Thyroid gland (tissue), 4 donors: ENCODE data around the gene SLC38A10. TPM values are rescaled to one million over a fixed set of nuclear protein-coding genes. Genes with fewer than 3 reads are reported as not detected.

Experiments
- DNase-seq, 2 donors: peaks; one replicate each; pipeline ENCODE4 v3.0.0-alpha.2; 2019
- H3K27ac ChIP-seq, 3 donors: fragments of 200-600 bp; sonication (generic); 1 replicate in 2 of 3; 2 replicates in 1 of 3; pipeline ENCODE4 v1.5.1; 2016 to 2019; ENCODE audit warnings: mild to moderate bottlenecking in 1 of 3, moderate library complexity in 1 of 3
- H3K27me3 ChIP-seq: fragments of 200-600 bp; sonication (generic); one replicate; pipeline ENCODE4 v1.5.1; 2019
- H3K36me3 ChIP-seq, 2 donors: fragments of 200-600 bp; sonication (generic); one replicate each; pipeline ENCODE4 v1.5.1; 2016 to 2019
- H3K4me1 ChIP-seq, 2 donors: fragments of 200-600 bp; sonication (generic); one replicate each; pipeline ENCODE4 v1.5.1; 2017 to 2019
- H3K4me3 ChIP-seq, 3 donors: fragments of 200-600 bp; sonication (generic); replicated peaks in 1 of 3; 1 replicate in 2 of 3; 2 replicates in 1 of 3; pipeline ENCODE4 v1.5.1; 2016; ENCODE audit warnings: mild to moderate bottlenecking in 1 of 3
- H3K9me3 ChIP-seq: fragments of 200-600 bp; sonication (generic); one replicate; pipeline ENCODE4 v1.5.1; 2017
- POLR2A ChIP-seq, 2 donors: fragments of 450-650 bp; IDR thresholded peaks; one replicate each; pipeline ENCODE4 v1.6.1; 2017; ENCODE audit warnings: antibody characterized with exemption in 2 of 2, mild to moderate bottlenecking in 2 of 2, moderate library complexity in 1 of 2
- WGBS, 2 donors: methylation state at CpG; one replicate each; pipeline ENCODE4 v1.1.5; 2017; 5-methylcytosine and 5-hydroxymethylcytosine counted together
- intact Hi-C: fragments of 100-400 bp; cut with DNase I; formaldehyde crosslinking; loops from one replicate; pipeline ENCODE4 v1.15.1; 2023
- total RNA-seq, 4 donors: library from RNA; depleted of rRNA; stranded (reverse); fragments of >200 nt; gene quantifications; one replicate each; pipeline ENCODE4 v1.2.3, GENCODE V29; 2016
- TF ChIP-seq, protein P1 (sequence below), 6 experiments: fragments of 200-600 bp in 3 of 6; fragments of 450-650 bp in 3 of 6; sonication (generic) in 3 of 6; IDR thresholded peaks; one replicate each; pipeline ENCODE4 v1.5.1; 2016 to 2019; ENCODE audit warnings: antibody characterized with exemption in 6 of 6, mild to moderate bottlenecking in 2 of 6, inconsistent platforms in 1 of 6, moderate library complexity in 1 of 6

SLC38A10 gene
- total RNA-seq, 4 donors from 2014 or later = 81.8 to 140 (median 121) TPM

DNA sequence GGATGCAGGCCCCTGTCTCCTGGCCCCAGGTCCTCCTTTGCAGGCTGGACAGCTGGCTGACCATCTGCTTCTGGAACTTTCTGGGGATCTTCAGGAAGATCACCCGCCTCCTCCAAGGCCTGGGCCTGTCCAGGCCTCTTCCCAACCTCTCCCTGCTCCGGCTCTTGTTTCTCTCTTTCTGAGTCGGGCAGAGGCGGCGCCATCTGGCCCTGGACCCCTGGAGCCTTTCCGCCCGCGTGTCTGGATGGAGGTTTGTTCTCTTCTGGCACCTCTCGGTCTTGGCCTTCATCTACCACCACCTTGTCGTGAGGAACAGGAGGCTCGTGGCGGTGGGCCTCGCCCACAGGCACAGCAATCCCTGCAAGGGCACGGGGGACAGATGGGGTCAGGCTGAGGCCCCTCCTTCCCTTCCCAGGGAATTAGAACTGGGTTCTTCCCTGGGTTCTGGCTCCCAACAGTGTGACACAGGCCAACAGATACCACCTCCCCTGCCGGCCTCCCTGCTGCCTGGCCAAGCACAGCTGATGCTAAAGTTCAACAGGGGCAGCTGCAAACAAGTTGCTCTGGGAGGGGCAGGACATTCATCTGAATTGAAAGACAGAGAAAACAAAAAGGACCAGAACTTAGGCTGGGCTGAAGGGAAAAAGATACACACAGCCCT, 42.7 kb downstream of the SLC38A10 start:
- Histone ChIP-seq H3K4me1 (peaks cover 31 to 33% of the 10 kb centered on the region in 2 donors), H3K27ac (no peak overlapping the region), H3K36me3 (peaks cover 21 to 27% of the 10 kb centered on the region in 2 donors), H3K27me3 (no peaks in the 10 kb centered on the region), H3K9me3 (no peaks in the 10 kb centered on the region), H3K4me3 (no peak overlapping the region)
- intact Hi-C loops = loop anchor here (2.0 to 5.0 kb wide), 2 partner anchors 230 to 350 kb away; no protein-coding TSS in a partner anchor
- no peak for DNase-seq
- WGBS, 2 donors = 90 to 91% methylated on average over 10 to 15 of the region's 15 CpGs
- TF ChIP-seq POLR2A (IDR thresholded peaks at IDR 0.05) = no peak
- TF ChIP-seq, protein P1, sequence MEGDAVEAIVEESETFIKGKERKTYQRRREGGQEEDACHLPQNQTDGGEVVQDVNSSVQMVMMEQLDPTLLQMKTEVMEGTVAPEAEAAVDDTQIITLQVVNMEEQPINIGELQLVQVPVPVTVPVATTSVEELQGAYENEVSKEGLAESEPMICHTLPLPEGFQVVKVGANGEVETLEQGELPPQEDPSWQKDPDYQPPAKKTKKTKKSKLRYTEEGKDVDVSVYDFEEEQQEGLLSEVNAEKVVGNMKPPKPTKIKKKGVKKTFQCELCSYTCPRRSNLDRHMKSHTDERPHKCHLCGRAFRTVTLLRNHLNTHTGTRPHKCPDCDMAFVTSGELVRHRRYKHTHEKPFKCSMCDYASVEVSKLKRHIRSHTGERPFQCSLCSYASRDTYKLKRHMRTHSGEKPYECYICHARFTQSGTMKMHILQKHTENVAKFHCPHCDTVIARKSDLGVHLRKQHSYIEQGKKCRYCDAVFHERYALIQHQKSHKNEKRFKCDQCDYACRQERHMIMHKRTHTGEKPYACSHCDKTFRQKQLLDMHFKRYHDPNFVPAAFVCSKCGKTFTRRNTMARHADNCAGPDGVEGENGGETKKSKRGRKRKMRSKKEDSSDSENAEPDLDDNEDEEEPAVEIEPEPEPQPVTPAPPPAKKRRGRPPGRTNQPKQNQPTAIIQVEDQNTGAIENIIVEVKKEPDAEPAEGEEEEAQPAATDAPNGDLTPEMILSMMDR (IDR thresholded peaks at IDR 0.05) = no peak

DNA sequence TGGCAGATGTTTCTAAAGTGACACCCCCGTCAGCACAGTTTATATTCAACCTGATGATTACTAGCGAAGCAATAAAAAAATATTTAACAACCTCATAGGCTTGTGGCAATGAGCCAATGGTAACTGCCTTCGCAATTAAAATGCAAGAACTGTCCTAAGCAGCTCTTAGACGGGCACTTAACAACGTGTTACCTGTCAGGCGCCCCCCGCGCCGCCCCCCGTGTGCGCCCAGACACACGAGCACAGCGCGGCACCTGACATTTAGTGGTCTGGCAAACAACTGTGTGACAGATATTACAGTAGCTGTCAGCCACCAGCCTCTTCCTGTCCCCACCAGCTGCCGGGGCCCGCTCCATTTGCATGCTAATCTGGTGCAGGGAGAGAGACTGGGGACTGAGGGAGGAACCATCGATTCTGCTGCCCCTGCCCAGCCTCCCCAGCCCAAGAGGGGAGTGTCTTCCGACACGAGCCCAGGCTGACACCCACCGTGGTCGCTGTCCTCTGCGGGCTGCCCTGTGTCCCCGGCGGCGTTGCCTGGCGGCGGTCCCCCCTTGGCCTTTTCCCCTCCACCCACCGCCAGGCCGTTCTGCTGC, 43.3 kb downstream of the SLC38A10 start:
- no peak for DNase-seq
- peaks cover 21 to 27% of the 10 kb centered on the region in 2 donors for H3K36me3 ChIP-seq
- H3K4me1 ChIP-seq = peaks cover 26 to 29% of the 10 kb centered on the region in 2 donors
- H3K27me3 ChIP-seq = no peaks in the 10 kb centered on the region
- no peak overlapping the region for H3K27ac ChIP-seq
- 90 to 94% methylated on average over 26 to 27 of the region's 29 CpGs for WGBS, 2 donors
- H3K4me3 ChIP-seq = no peak overlapping the region
- H3K9me3 ChIP-seq = no peaks in the 10 kb centered on the region
- intact Hi-C loops = loop anchor here (2.0 to 5.0 kb wide), 2 partner anchors 231 to 350 kb away; no protein-coding TSS in a partner anchor
- TF ChIP-seq, protein P1 (IDR thresholded peaks at IDR 0.05) = no peak
- no peak for TF ChIP-seq POLR2A (IDR thresholded peaks at IDR 0.05)

DNA sequence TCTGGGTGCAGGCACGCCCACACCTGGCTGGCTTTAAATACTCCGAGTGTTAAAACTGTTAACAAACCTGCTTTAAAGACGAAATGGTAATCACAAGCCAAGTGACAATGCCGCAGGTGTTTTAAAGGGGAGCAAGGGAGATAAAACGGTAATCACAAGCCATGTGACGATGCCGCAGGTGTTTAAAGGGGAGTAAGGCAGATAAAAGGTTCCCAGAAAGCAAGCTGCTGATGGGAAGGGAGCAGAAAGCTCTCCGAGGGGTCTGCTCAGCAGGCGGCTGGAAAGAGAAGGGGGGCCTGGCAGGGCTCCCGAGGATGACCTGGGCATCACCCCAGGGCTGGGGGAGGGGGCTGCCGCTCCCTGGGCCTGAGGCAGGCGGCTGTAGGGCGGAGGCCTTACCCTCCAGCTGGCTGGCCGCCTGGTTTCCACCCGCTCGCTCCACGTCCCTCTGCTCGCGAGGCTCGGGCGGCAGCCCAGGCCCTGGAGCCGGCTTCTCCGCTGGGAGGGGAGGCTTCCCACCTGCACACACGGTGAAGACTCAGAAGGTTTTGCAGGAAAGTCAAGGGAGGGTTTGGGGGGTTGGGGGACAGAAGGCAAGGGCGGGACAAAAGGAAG, 43.9 kb downstream of the SLC38A10 start:
- no peak overlapping the region for H3K27ac ChIP-seq
- intact Hi-C loops = loop anchor here (5.0 kb wide), 1 partner anchor 351 kb away; no protein-coding TSS in a partner anchor
- no peak for DNase-seq
- no peak overlapping the region for H3K4me3 ChIP-seq
- H3K27me3 ChIP-seq = no peaks in the 10 kb centered on the region
- WGBS, 2 donors = 86 to 90% methylated on average over 17 to 25 of the region's 25 CpGs
- no peaks in the 10 kb centered on the region for H3K9me3 ChIP-seq
- H3K4me1 ChIP-seq = peaks cover 20 to 23% of the 10 kb centered on the region in 2 donors
- TF ChIP-seq POLR2A (IDR thresholded peaks at IDR 0.05) = no peak
- TF ChIP-seq, protein P1 (IDR thresholded peaks at IDR 0.05) = no peak
- H3K36me3 ChIP-seq = peaks cover 21 to 27% of the 10 kb centered on the region in 2 donors

DNA sequence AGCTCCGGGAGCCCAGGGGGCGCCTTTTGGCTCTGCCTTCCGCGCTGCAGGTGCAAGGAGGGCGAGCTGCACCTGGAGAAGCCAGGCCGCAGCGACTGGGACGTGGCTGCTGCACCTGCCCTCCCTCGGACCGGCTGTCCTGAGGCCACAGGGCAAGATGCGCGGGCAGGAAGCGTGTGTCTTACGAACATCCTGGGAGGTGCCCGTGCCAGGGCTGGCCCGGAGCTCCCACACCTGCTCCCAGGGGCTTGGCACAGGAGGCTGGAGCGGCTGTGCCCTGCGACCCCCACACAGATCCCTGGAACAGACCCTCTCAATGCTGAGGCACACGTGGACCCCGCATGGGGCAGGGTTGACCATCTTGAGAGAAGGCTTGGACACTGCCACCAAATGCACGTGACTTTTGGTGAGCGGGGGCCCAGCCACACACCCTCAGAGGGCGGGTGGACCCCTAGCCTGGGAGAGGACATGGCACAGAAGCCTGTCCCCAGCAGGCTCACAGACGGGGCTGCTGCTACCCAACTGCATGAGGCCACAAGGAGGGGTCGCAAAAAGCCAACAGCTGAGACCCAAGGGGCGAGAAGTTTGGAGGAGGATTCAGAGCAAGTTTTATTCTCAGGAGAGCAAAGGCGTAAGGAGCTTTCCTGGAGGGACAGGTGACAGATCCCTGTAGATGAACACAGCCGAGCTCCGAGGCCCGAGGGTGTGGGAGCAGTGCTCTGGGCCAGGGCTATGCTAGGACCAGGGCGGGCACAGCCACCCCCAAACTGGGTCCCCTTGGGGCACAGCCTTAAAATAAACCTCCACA, 44.6 kb downstream of the SLC38A10 start:
- TF ChIP-seq, protein P1 (IDR thresholded peaks at IDR 0.05) = no peak
- TF ChIP-seq POLR2A (IDR thresholded peaks at IDR 0.05) = no peak
- Histone ChIP-seq H3K36me3 (peaks cover 21 to 27% of the 10 kb centered on the region in 2 donors), H3K9me3 (no peaks in the 10 kb centered on the region), H3K4me1 (peaks cover 16 to 18% of the 10 kb centered on the region in 2 donors), H3K27ac (no peak overlapping the region), H3K27me3 (no peaks in the 10 kb centered on the region), H3K4me3 (no peak overlapping the region)
- intact Hi-C loops = loop anchor here (5.0 kb wide), 1 partner anchor 352 kb away; no protein-coding TSS in a partner anchor
- no peak for DNase-seq
- WGBS, 2 donors = 93 to 100% methylated on average over 6 to 19 of the region's 31 CpGs
